ENCODE measurements around the gene NTSR2. TPM values are rescaled to one million over a fixed set of nuclear protein-coding genes. Genes with fewer than 3 reads are reported as not detected.

NTSR2 gene
- total and polyA plus RNA-seq, 4 donors, result not detected

DNA sequence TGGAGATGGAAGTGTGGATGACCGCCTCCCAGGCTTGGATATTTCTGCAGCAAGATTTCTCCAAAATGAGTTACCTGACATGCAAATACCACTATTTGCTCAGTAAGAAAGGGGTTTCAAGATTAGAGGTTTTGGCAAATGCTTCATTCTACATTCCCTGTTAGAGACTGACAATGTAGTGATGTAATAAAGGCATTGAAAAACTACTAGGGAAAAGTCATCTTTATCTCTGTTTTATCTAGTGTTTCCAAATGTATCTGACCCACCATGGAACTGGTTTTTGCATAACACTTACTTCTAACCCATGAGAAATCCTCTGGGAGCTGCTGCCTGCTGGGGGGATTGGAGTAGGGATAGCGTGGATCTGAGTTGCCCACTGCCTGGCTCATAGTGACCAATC lies 33.0 kb upstream of the NTSR2 start:
- Histone ChIP-seq H3K36me3 (ENCODE audit: control insufficient read depth in 4 of 4, insufficient read depth in 3 of 4, low read depth in 1 of 4, low read length in 3 of 4) (no peaks in the 10 kb centered on the region), H3K9me3 (ENCODE audit: control insufficient read depth in 4 of 4, low read length in 3 of 4) (no peaks in the 10 kb centered on the region), H3K4me3 (ENCODE audit: low read depth in 1 of 3, low read length in 3 of 3) (no peak overlapping the region), H3K9ac (ENCODE audit: low read depth in 1 of 2, low read length in 2 of 2) (no peak overlapping the region), H3K4me1 (ENCODE audit: control insufficient read depth in 4 of 4, insufficient read depth in 4 of 4, low read length in 3 of 4) (peaks cover 0 to 13% (median 6%) of the 10 kb centered on the region in 4 donors), H3K27ac (ENCODE audit: low read depth in 1 of 2, low read length in 2 of 2) (no peak overlapping the region), H3K27me3 (ENCODE audit: control insufficient read depth in 4 of 4, insufficient read depth in 4 of 4, low read length in 3 of 4) (no peaks in the 10 kb centered on the region)
- TF ChIP-seq, protein P1, sequence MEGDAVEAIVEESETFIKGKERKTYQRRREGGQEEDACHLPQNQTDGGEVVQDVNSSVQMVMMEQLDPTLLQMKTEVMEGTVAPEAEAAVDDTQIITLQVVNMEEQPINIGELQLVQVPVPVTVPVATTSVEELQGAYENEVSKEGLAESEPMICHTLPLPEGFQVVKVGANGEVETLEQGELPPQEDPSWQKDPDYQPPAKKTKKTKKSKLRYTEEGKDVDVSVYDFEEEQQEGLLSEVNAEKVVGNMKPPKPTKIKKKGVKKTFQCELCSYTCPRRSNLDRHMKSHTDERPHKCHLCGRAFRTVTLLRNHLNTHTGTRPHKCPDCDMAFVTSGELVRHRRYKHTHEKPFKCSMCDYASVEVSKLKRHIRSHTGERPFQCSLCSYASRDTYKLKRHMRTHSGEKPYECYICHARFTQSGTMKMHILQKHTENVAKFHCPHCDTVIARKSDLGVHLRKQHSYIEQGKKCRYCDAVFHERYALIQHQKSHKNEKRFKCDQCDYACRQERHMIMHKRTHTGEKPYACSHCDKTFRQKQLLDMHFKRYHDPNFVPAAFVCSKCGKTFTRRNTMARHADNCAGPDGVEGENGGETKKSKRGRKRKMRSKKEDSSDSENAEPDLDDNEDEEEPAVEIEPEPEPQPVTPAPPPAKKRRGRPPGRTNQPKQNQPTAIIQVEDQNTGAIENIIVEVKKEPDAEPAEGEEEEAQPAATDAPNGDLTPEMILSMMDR (IDR thresholded peaks at IDR 0.05; ENCODE audit: low read depth, low read length, missing input control), result no peak
- TF ChIP-seq NR2F2 (IDR thresholded peaks at IDR 0.05) (no peak), YY1 (IDR thresholded peaks at IDR 0.05) (no peak), TAF1 (conservative IDR thresholded peaks at IDR 0.05) (no peak), HNF4G (IDR thresholded peaks at IDR 0.05) (no peak), JUND (IDR thresholded peaks at IDR 0.05) (no peak), RAD21 (IDR thresholded peaks at IDR 0.05) (no peak), SP1 (IDR thresholded peaks at IDR 0.05) (no peak), GABPA (IDR thresholded peaks at IDR 0.05 in 1 of 2, conservative IDR thresholded peaks at IDR 0.05 in 1 of 2) (no peak), HNF4A (conservative IDR thresholded peaks at IDR 0.05) (no peak), FOXA1 (IDR thresholded peaks at IDR 0.05) (no peak), RXRA (IDR thresholded peaks at IDR 0.05) (no peak), EGR1 (IDR thresholded peaks at IDR 0.05; ENCODE audit: low read depth in 2 of 2) (no peak), FOXA2 (IDR thresholded peaks at IDR 0.05) (no peak)
- TF ChIP-seq, protein P2, sequence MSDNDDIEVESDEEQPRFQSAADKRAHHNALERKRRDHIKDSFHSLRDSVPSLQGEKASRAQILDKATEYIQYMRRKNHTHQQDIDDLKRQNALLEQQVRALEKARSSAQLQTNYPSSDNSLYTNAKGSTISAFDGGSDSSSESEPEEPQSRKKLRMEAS (IDR thresholded peaks at IDR 0.05), result no peak
- TF ChIP-seq, protein P3, sequence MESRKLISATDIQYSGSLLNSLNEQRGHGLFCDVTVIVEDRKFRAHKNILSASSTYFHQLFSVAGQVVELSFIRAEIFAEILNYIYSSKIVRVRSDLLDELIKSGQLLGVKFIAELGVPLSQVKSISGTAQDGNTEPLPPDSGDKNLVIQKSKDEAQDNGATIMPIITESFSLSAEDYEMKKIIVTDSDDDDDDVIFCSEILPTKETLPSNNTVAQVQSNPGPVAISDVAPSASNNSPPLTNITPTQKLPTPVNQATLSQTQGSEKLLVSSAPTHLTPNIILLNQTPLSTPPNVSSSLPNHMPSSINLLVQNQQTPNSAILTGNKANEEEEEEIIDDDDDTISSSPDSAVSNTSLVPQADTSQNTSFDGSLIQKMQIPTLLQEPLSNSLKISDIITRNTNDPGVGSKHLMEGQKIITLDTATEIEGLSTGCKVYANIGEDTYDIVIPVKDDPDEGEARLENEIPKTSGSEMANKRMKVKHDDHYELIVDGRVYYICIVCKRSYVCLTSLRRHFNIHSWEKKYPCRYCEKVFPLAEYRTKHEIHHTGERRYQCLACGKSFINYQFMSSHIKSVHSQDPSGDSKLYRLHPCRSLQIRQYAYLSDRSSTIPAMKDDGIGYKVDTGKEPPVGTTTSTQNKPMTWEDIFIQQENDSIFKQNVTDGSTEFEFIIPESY (IDR thresholded peaks at IDR 0.05), result no peak
- TF ChIP-seq, protein P4, sequence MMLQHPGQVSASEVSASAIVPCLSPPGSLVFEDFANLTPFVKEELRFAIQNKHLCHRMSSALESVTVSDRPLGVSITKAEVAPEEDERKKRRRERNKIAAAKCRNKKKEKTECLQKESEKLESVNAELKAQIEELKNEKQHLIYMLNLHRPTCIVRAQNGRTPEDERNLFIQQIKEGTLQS (IDR thresholded peaks at IDR 0.05), result no peak
- TF ChIP-seq, protein P5, sequence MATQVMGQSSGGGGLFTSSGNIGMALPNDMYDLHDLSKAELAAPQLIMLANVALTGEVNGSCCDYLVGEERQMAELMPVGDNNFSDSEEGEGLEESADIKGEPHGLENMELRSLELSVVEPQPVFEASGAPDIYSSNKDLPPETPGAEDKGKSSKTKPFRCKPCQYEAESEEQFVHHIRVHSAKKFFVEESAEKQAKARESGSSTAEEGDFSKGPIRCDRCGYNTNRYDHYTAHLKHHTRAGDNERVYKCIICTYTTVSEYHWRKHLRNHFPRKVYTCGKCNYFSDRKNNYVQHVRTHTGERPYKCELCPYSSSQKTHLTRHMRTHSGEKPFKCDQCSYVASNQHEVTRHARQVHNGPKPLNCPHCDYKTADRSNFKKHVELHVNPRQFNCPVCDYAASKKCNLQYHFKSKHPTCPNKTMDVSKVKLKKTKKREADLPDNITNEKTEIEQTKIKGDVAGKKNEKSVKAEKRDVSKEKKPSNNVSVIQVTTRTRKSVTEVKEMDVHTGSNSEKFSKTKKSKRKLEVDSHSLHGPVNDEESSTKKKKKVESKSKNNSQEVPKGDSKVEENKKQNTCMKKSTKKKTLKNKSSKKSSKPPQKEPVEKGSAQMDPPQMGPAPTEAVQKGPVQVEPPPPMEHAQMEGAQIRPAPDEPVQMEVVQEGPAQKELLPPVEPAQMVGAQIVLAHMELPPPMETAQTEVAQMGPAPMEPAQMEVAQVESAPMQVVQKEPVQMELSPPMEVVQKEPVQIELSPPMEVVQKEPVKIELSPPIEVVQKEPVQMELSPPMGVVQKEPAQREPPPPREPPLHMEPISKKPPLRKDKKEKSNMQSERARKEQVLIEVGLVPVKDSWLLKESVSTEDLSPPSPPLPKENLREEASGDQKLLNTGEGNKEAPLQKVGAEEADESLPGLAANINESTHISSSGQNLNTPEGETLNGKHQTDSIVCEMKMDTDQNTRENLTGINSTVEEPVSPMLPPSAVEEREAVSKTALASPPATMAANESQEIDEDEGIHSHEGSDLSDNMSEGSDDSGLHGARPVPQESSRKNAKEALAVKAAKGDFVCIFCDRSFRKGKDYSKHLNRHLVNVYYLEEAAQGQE (IDR thresholded peaks at IDR 0.05), result no peak
- 97% methylated on average over 2 of the region's 2 CpGs for WGBS
- no peak for DNase-seq (ENCODE audit: low spot score)
